Measurements from ENCODE around the gene ZNHIT2.

DNA sequence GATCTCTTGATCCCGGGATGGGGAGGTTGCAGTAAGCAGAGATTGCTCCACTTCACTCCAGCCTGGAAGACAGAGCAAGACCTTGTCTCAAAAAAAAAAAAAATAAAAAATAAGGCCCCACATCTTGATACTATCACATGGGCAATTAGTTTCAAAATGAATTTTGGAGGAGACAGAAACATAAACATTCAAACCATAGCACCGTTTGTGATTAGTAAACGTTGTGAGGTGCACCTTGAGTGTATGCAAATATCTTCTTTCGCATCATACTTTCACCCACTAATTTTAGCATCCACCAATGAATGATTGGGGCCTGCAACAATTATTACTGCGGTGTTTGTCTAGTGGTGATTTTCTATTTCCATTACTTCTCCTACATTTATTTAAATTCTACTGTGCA, 41.5 kb upstream of the ZNHIT2 start:
- TF ChIP-seq POLR2AphosphoS5 (IDR thresholded peaks at IDR 0.05; ENCODE audit: low read depth) (no peak), SPI1 (IDR thresholded peaks at IDR 0.05; ENCODE audit: borderline replicate concordance, low read depth) (no peak), CTCF (IDR thresholded peaks at IDR 0.05; ENCODE audit: insufficient read depth, low read length) (no peak)

All from HL-60 (cell line).